ENCODE results near the gene ATF7IP2. TPM values are rescaled to one million over a fixed set of nuclear protein-coding genes. Genes with fewer than 3 reads are reported as not detected.
"Not testable (repeated sequence)": the region's sequence is repeated elsewhere in the genome, so short reads cannot be mapped to it uniquely, and the experiment has no call there.

Gene ATF7IP2
- total and polyA plus RNA-seq, 2 of the 13 experiments (the other 11 are each of a cell fraction or from before 2014, with no cell fraction given): 117 to 217 TPM

- TF ChIP-seq ZNF703 (CRISPR knock-in tag; IDR thresholded peaks at IDR 0.05; ENCODE audit: borderline replicate concordance) (no peak), NAIF1 (CRISPR knock-in tag; IDR thresholded peaks at IDR 0.05; ENCODE audit: borderline replicate concordance) (no peak), PATZ1 (CRISPR knock-in tag; IDR thresholded peaks at IDR 0.05) (peak; percentile 87), ZFP37 (CRISPR knock-in tag; IDR thresholded peaks at IDR 0.05; ENCODE audit: borderline replicate concordance) (no peak)
These were observed 23.6 kb upstream of the ATF7IP2 start (continued) for GRCh38 chr16:10362077-10362863.

GRCh38 chr16:10362864-10363197, 23.0 kb upstream of the ATF7IP2 start:
- ATAC-seq; H4K20me1 ChIP-seq (ENCODE audit: insufficient read depth, low read length); H3K9me3 ChIP-seq (ENCODE audit: low read length); FAIRE-seq; H3K36me3 ChIP-seq (replicated peaks in 1 of 2; ENCODE audit: control insufficient read depth in 1 of 2, insufficient read depth in 2 of 2, low read length in 2 of 2); H3K4me3 ChIP-seq (replicated peaks in 1 of 3; ENCODE audit: insufficient read depth in 1 of 3, low read depth in 2 of 3, low read length in 3 of 3); DNase-seq (ENCODE audit: low spot score); in situ Hi-C loops (cut with HindIII; ENCODE audit: extremely low pct_ligation_motif_present, low pct_unique_long_range_greater_than_20kb); H3K27me3 ChIP-seq (ENCODE audit: control insufficient read depth in 1 of 2, insufficient read depth in 2 of 2, low read length in 2 of 2); H3K79me2 ChIP-seq (ENCODE audit: insufficient read depth, low read length); BruUV-seq (replicated peaks); H3K9ac ChIP-seq (ENCODE audit: insufficient read depth, low read depth, low read length); H2AFZ ChIP-seq (ENCODE audit: low read length); CTCF ChIA-PET (ENCODE audit: low intra/inter-chr PET ratio, low total read pairs); TF ChIP-seq TCF12 (IDR thresholded peaks at IDR 0.05): not testable (repeated sequence)
- POLR2A ChIA-PET: interaction anchor here (0.8 to 1.6 kb wide), 10 partner anchors 19 to 381 kb away, joined by 3 to 18 read pairs (median 4); partner anchors contain the start of genes ATF7IP2 and NUBP1
- Histone ChIP-seq H3K4me2 (ENCODE audit: low read depth, low read length) (peak overlapping the region; percentile 64), H3K27ac (ENCODE audit: extremely low read length, insufficient read depth, low read length) (peak overlapping the region; percentile 75), H3K4me1 (ENCODE audit: insufficient read depth, low read length) (peaks cover 75% of the 10 kb centered on the region)
- intact Hi-C loops (cut with micrococcal nuclease; ENCODE audit: unreplicated experiment): loop anchor here (2.0 kb wide), 1 partner anchor 106 kb away; no protein-coding TSS in a partner anchor
- 59% methylated on average over 4 of the region's 4 CpGs for WGBS (ENCODE audit: low lambda C conversion rate)
- 0 out of 2 replicates have a peak, but pooled peaks have one; percentile 50 for TF ChIP-seq ZNF280D (CRISPR knock-in tag; IDR thresholded peaks at IDR 0.05)
- peak; percentile 25 for TF ChIP-seq ZNF362 (CRISPR knock-in tag; IDR thresholded peaks at IDR 0.05; ENCODE audit: borderline replicate concordance)
- peak; percentile 65; the same call in 1 of the 2 replicates for TF ChIP-seq ZNF501 (CRISPR knock-in tag; IDR thresholded peaks at IDR 0.05)
- TF ChIP-seq TCF12 (CRISPR knock-in tag; IDR thresholded peaks at IDR 0.05): 0 out of 2 replicates have a peak, but pooled peaks have one; percentile 16
- TF ChIP-seq ADNP (CRISPR knock-in tag; IDR thresholded peaks at IDR 0.05): 0 out of 2 replicates have a peak, but pooled peaks have one; percentile 28
- TF ChIP-seq ZNF563 (CRISPR knock-in tag; IDR thresholded peaks at IDR 0.05): 0 out of 2 replicates have a peak, but pooled peaks have one; percentile 62
- peak; percentile 56; the same call in 1 of the 2 replicates for TF ChIP-seq SETDB1 (CRISPR knock-in tag; IDR thresholded peaks at IDR 0.05; ENCODE audit: borderline replicate concordance)
- TF ChIP-seq ZNF224 (CRISPR knock-in tag; IDR thresholded peaks at IDR 0.05): 0 out of 2 replicates have a peak, but pooled peaks have one; percentile 50
- 0 out of 2 replicates have a peak, but pooled peaks have one; percentile 15 for TF ChIP-seq NCOA1 (CRISPR knock-in tag; IDR thresholded peaks at IDR 0.05)
- 0 out of 2 replicates have a peak, but pooled peaks have one; percentile 4 for TF ChIP-seq THYN1 (CRISPR knock-in tag; IDR thresholded peaks at IDR 0.05; ENCODE audit: borderline replicate concordance, low read depth)
- peak; percentile 80 for TF ChIP-seq ZNF121 (CRISPR knock-in tag; IDR thresholded peaks at IDR 0.05)
